ENCODE data around the gene TGFBR2. TPM values are rescaled to one million over a fixed set of nuclear protein-coding genes. Genes with fewer than 3 reads are reported as not detected.

TGFBR2 gene
- total RNA-seq, 1 experiment from 2014 or later = 22.5 TPM

DNA sequence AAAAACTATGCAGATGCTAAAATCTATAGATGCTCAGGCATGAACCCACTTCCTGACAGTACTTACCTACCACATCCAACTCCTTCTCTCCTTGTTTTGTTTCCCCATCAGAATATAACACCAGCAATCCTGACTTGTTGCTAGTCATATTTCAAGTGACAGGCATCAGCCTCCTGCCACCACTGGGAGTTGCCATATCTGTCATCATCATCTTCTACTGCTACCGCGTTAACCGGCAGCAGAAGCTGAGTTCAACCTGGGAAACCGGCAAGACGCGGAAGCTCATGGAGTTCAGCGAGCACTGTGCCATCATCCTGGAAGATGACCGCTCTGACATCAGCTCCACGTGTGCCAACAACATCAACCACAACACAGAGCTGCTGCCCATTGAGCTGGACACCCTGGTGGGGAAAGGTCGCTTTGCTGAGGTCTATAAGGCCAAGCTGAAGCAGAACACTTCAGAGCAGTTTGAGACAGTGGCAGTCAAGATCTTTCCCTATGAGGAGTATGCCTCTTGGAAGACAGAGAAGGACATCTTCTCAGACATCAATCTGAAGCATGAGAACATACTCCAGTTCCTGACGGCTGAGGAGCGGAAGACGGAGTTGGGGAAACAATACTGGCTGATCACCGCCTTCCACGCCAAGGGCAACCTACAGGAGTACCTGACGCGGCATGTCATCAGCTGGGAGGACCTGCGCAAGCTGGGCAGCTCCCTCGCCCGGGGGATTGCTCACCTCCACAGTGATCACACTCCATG, 65.3 kb downstream of the TGFBR2 start:
- H3K79me2 ChIP-seq (ENCODE audit: insufficient read depth, low read length) = peaks cover 99% of the 10 kb centered on the region
- ChIA-PET POLR2A (no interaction called here), CTCF (no interaction called here), RAD21 (ENCODE audit: low non-redundant PET in 1 of 2, low total read pairs in 2 of 2, uncharacterized antibody in 2 of 2, unreplicated experiment in 2 of 2) (no interaction called here)
- BruUV-seq (replicated peaks) = no TSS peak
- no peak overlapping the region for H2AFZ ChIP-seq (ENCODE audit: low read depth, low read length, poor library complexity, severe bottlenecking)
- no peak for TF ChIP-seq EZH2phosphoT487 (IDR thresholded peaks at IDR 0.05; ENCODE audit: borderline replicate concordance)
- TF ChIP-seq EZH2 (IDR thresholded peaks at IDR 0.05) = no peak
- no peak for TF ChIP-seq RAD21 (IDR thresholded peaks at IDR 0.05; ENCODE audit: low read depth)
- no peak for TF ChIP-seq ZFX (IDR thresholded peaks at IDR 0.05)
- no peak for TF ChIP-seq REST (IDR thresholded peaks at IDR 0.05; ENCODE audit: low read depth)
- TF ChIP-seq, protein P1, sequence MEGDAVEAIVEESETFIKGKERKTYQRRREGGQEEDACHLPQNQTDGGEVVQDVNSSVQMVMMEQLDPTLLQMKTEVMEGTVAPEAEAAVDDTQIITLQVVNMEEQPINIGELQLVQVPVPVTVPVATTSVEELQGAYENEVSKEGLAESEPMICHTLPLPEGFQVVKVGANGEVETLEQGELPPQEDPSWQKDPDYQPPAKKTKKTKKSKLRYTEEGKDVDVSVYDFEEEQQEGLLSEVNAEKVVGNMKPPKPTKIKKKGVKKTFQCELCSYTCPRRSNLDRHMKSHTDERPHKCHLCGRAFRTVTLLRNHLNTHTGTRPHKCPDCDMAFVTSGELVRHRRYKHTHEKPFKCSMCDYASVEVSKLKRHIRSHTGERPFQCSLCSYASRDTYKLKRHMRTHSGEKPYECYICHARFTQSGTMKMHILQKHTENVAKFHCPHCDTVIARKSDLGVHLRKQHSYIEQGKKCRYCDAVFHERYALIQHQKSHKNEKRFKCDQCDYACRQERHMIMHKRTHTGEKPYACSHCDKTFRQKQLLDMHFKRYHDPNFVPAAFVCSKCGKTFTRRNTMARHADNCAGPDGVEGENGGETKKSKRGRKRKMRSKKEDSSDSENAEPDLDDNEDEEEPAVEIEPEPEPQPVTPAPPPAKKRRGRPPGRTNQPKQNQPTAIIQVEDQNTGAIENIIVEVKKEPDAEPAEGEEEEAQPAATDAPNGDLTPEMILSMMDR (IDR thresholded peaks at IDR 0.05 in 2 of 3, conservative IDR thresholded peaks at IDR 0.05 in 1 of 3; ENCODE audit: borderline replicate concordance in 1 of 3, insufficient read depth in 1 of 3, low read depth in 2 of 3, low read length in 2 of 3) = no peak
- TF ChIP-seq SIN3A (IDR thresholded peaks at IDR 0.05; ENCODE audit: low read depth) = no peak
- TF ChIP-seq EGR1 (IDR thresholded peaks at IDR 0.05; ENCODE audit: low read depth) = no peak
- TF ChIP-seq, protein P2, sequence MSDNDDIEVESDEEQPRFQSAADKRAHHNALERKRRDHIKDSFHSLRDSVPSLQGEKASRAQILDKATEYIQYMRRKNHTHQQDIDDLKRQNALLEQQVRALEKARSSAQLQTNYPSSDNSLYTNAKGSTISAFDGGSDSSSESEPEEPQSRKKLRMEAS (IDR thresholded peaks at IDR 0.05) = no peak
- TF ChIP-seq ELF1 (IDR thresholded peaks at IDR 0.05; ENCODE audit: borderline replicate concordance, low read depth) = no peak
- TF ChIP-seq ZNF274 (IDR thresholded peaks at IDR 0.05; ENCODE audit: low read depth, low read length) = no peak
- H3K4me3 ChIP-seq (replicated peaks in 1 of 2; ENCODE audit: low read depth in 1 of 2, low read length in 2 of 2) = no peak overlapping the region
- no peaks in the 10 kb centered on the region for H3K27me3 ChIP-seq (ENCODE audit: insufficient read depth, low read length)
- peaks cover 52 to 74% of the 10 kb centered on the region in 2 experiments for H3K36me3 ChIP-seq (ENCODE audit: control insufficient read depth in 1 of 2, insufficient read depth in 2 of 2, low read length in 2 of 2)
- no peak overlapping the region for H3K27ac ChIP-seq (ENCODE audit: low read depth, low read length)
- H3K4me2 ChIP-seq (ENCODE audit: low read length) = no peak overlapping the region
- ATAC-seq = no peak
- H3K4me1 ChIP-seq (ENCODE audit: control insufficient read depth in 1 of 2, insufficient read depth in 2 of 2, low read length in 2 of 2) = peaks cover 9 to 15% of the 10 kb centered on the region in 2 experiments
- no peak overlapping the region for H3K9ac ChIP-seq (ENCODE audit: low read length)
- DNase-seq (ENCODE audit: low read depth, low spot score) = no peak
- H3K9me3 ChIP-seq (ENCODE audit: control insufficient read depth in 1 of 2, insufficient read depth in 1 of 2, low read depth in 1 of 2, low read length in 2 of 2) = no peaks in the 10 kb centered on the region
- H3K9me2 ChIP-seq (ENCODE audit: insufficient read depth) = no peaks in the 10 kb centered on the region
- H4K20me1 ChIP-seq (ENCODE audit: insufficient read depth) = peaks cover 19% of the 10 kb centered on the region; the same call in 1 of the 2 replicates
- intact Hi-C loops (cut with micrococcal nuclease) = no loop called here
